ENCODE measurements around the gene PEAK1. TPM values are rescaled to one million over a fixed set of nuclear protein-coding genes. Genes with fewer than 3 reads are reported as not detected.

PEAK1 gene
- total and polyA plus RNA-seq, 7 donors: 4.0 to 32.1 (median 25.3) TPM

DNA sequence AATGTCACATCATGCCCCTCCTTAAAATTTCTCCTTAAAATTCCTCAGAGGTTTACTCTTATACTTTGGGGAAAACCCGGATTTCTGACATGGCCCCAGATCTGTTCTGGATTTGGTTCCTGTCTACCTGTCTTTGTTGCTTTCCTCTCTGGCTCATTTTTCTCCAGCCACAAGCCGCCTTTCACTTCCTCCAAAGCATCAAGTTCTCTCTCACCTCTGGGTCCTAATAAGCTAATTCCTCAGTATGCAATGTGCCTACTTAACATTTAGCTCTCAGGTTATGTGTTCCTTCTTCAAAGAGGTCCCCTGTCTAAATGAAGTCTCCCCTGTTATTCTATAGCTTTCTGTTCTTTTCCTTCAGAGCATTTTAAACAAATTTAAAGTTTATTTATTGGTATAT lies 16.9 kb upstream of the PEAK1 start:
- Histone ChIP-seq H3K27ac (no peak overlapping the region), H3K4me1 (peaks cover 21% of the 10 kb centered on the region), H3K36me3 (ENCODE audit: insufficient read depth in 1 of 2, low read depth in 1 of 2) (no peaks in the 10 kb centered on the region), H3K9me3 (no peaks in the 10 kb centered on the region), H3K4me3 (no peak overlapping the region), H3K27me3 (ENCODE audit: insufficient read depth in 3 of 3, low read length in 2 of 3) (no peaks in the 10 kb centered on the region)
- 94 to 95% (median 95%) methylated on average over 2 of the region's 2 CpGs for WGBS, 3 donors
- TF ChIP-seq, protein P1, sequence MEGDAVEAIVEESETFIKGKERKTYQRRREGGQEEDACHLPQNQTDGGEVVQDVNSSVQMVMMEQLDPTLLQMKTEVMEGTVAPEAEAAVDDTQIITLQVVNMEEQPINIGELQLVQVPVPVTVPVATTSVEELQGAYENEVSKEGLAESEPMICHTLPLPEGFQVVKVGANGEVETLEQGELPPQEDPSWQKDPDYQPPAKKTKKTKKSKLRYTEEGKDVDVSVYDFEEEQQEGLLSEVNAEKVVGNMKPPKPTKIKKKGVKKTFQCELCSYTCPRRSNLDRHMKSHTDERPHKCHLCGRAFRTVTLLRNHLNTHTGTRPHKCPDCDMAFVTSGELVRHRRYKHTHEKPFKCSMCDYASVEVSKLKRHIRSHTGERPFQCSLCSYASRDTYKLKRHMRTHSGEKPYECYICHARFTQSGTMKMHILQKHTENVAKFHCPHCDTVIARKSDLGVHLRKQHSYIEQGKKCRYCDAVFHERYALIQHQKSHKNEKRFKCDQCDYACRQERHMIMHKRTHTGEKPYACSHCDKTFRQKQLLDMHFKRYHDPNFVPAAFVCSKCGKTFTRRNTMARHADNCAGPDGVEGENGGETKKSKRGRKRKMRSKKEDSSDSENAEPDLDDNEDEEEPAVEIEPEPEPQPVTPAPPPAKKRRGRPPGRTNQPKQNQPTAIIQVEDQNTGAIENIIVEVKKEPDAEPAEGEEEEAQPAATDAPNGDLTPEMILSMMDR (IDR thresholded peaks at IDR 0.05): no peak
- ATAC-seq: no peak
- no peak for DNase-seq
- intact Hi-C loops (cut with DNase I): loop anchor here in 1 of 2 donors (5.0 kb wide), 1 partner anchor 45 kb away; no protein-coding TSS in a partner anchor

DNA sequence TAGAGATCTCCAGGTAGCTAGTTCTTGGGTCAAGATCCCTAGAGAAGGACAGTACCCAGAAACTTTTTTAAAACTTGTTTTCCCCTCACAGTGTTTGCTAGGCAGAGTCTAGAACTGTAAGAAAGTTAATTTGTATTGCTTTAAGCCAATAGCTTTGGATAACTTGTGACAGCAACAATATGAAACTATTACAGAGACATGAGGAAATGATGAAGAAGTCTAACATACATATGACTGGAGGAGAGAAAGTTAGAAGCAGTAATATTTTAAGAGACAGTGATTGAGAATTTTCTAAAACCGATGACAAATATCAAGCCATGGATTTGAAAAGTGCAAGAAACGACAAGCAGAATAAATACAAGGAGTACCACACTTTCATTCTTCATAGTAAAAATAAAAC lies 10.7 kb upstream of the PEAK1 start:
- no peaks in the 10 kb centered on the region for H3K27me3 ChIP-seq (ENCODE audit: insufficient read depth in 3 of 3, low read length in 2 of 3)
- H3K4me3 ChIP-seq: no peak overlapping the region
- 79 to 92% (median 80%) methylated on average over 2 of the region's 2 CpGs for WGBS, 3 donors
- H3K9me3 ChIP-seq: no peaks in the 10 kb centered on the region
- H3K36me3 ChIP-seq (ENCODE audit: insufficient read depth in 1 of 2, low read depth in 1 of 2): no peaks in the 10 kb centered on the region
- TF ChIP-seq, protein P1 (IDR thresholded peaks at IDR 0.05): no peak
- peaks cover 26% of the 10 kb centered on the region for H3K4me1 ChIP-seq
- intact Hi-C loops (cut with DNase I): no loop called here
- no peak for DNase-seq
- ATAC-seq: no peak
- H3K27ac ChIP-seq: no peak overlapping the region

DNA sequence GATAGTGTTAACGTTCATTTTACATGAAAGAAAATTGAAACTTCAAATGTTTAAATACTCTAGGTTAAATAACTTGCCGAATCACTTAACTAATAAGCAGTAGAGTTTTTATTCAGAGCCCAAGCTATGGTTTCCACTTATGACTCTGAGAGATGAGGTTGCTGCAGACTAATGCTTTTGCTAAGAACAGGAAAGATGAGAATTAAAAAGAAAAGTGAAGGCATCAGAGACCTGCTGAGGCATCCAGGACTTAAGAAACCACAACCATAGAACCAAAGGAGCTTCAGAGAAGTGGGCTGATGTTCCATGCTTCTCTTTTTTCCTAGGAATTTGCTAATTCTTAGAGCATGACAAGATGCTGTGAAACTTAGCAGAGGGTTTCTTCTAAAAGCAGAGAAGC lies 10.3 kb upstream of the PEAK1 start:
- DNase-seq: no peak
- H3K36me3 ChIP-seq (ENCODE audit: insufficient read depth in 1 of 2, low read depth in 1 of 2): no peaks in the 10 kb centered on the region
- 83 to 94% (median 87%) methylated on average over 2 of the region's 2 CpGs for WGBS, 3 donors
- no peaks in the 10 kb centered on the region for H3K27me3 ChIP-seq (ENCODE audit: insufficient read depth in 3 of 3, low read length in 2 of 3)
- ATAC-seq: no peak
- no peaks in the 10 kb centered on the region for H3K9me3 ChIP-seq
- peaks cover 26% of the 10 kb centered on the region for H3K4me1 ChIP-seq
- TF ChIP-seq, protein P1 (IDR thresholded peaks at IDR 0.05): no peak
- intact Hi-C loops (cut with DNase I): no loop called here
- no peak overlapping the region for H3K27ac ChIP-seq
- H3K4me3 ChIP-seq: no peak overlapping the region

DNA sequence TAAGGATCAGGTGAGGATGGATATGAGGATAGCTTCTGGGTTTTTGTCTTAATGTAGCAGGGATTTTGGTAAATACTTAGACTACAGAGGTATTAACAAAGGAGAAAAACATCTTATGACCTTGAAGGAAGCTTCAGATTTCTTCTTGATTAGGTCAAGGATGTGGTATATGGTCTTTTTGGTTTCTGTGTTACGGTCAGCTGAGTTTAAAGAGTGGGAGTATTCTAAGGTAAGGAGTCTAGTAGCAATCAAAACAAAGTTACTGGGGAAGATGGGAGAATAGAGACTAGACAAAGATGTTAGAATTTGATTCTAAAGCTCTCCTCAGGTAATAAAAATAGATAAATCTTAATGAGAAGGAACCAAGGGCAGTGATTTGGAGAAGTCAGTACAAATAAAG lies 7.0 kb upstream of the PEAK1 start:
- TF ChIP-seq, protein P1 (IDR thresholded peaks at IDR 0.05): no peak
- DNase-seq (no peak), ATAC-seq (no peak)
- H3K4me1 ChIP-seq: peaks cover 58% of the 10 kb centered on the region
- intact Hi-C loops (cut with DNase I): no loop called here
- no peak overlapping the region for H3K27ac ChIP-seq
- no peaks in the 10 kb centered on the region for H3K9me3 ChIP-seq
- H3K36me3 ChIP-seq (ENCODE audit: insufficient read depth in 1 of 2, low read depth in 1 of 2): no peaks in the 10 kb centered on the region
- no peaks in the 10 kb centered on the region for H3K27me3 ChIP-seq (ENCODE audit: insufficient read depth in 3 of 3, low read length in 2 of 3)
- WGBS, 3 donors: 91 to 100% (median 100%) methylated on average over 1 of the region's 1 CpG
- no peak overlapping the region for H3K4me3 ChIP-seq

DNA sequence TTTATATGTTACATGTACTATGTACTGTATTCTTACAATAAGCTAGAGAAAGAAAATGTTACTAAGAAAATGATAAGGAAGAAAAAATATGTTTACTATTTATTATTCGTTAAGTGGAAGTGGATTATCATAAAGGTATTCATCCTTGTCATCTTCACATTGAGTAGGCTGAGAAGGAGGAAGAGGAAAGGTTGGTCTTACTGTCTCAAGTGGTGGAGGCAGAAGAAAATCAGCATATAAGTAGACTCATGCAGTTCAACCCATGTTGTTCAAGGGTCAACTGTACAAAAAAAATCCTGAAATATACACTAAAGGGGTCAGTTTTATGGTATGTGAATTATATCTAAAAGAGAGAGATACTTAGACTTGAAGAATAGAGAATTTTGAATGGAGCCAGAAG lies 6.5 kb upstream of the PEAK1 start:
- intact Hi-C loops (cut with DNase I): no loop called here
- no peak for ATAC-seq
- H3K4me1 ChIP-seq: peaks cover 63% of the 10 kb centered on the region
- H3K4me3 ChIP-seq: no peak overlapping the region
- no peaks in the 10 kb centered on the region for H3K9me3 ChIP-seq
- no peaks in the 10 kb centered on the region for H3K27me3 ChIP-seq (ENCODE audit: insufficient read depth in 3 of 3, low read length in 2 of 3)
- TF ChIP-seq, protein P1 (IDR thresholded peaks at IDR 0.05): no peak
- H3K36me3 ChIP-seq (ENCODE audit: insufficient read depth in 1 of 2, low read depth in 1 of 2): no peaks in the 10 kb centered on the region
- DNase-seq: no peak
- WGBS, 3 donors: 93 to 96% (median 95%) methylated on average over 1 of the region's 1 CpG
- H3K27ac ChIP-seq: no peak overlapping the region
